EL (cell line): ENCODE measurements around the gene TMEM232.
A peak's percentile ranks its signal among the peaks of the same experiment; 100 is the strongest.
"Not testable (repeated sequence)": the region's sequence is repeated elsewhere in the genome, so short reads cannot be mapped to it uniquely, and the experiment has no call there.

Experiments
- DNase-seq: peaks from one replicate; pipeline ENCODE4 v3.0.0-alpha.2; 2016

The TMEM232 gene

GRCh38 chr5:110726249-110727024 lies at the start of gene TMEM232:
Gene TMEM232, minus strand, starts transcription at chr5:110726671. Its CDS starts 59,319 bp downstream, at chr5:110667352.
- peak; percentile 41 for DNase-seq

- DNase-seq = no peak
Observed at GRCh38 chr5:110770286-110770685, 43.8 kb upstream of the TMEM232 start.

GRCh38 chr5:110769000-110769681 lies 42.7 kb upstream of the TMEM232 start:
- DNase-seq = peak; percentile 38

- peak; percentile 29 for DNase-seq
Observed at GRCh38 chr5:110768138-110768860, 41.8 kb upstream of the TMEM232 start.

GRCh38 chr5:110760158-110760557 lies 33.7 kb upstream of the TMEM232 start:
- no peak for DNase-seq

- DNase-seq = peak; percentile 48
Observed at GRCh38 chr5:110757118-110757729, 30.8 kb upstream of the TMEM232 start.

GRCh38 chr5:110754181-110754580 lies 27.7 kb upstream of the TMEM232 start:
- DNase-seq = no peak

- no peak for DNase-seq
Observed at GRCh38 chr5:110753600-110753999, 27.1 kb upstream of the TMEM232 start.

- DNase-seq = no peak
Observed at GRCh38 chr5:110752953-110753352, 26.5 kb upstream of the TMEM232 start.

GRCh38 chr5:110751902-110752762 lies 25.7 kb upstream of the TMEM232 start:
- DNase-seq = no peak

GRCh38 chr5:110738812-110739651 lies 12.6 kb upstream of the TMEM232 start, which contains the start of gene SLC25A46:
Gene SLC25A46, plus strand, starts transcription at chr5:110739007. Its CDS starts 113 bp downstream, at chr5:110739120.
- peak; percentile 89 for DNase-seq

- no peak for DNase-seq
Observed at GRCh38 chr5:110738503-110738811, 12.0 kb upstream of the TMEM232 start.

GRCh38 chr5:110736753-110737152 lies 10.3 kb upstream of the TMEM232 start:
- DNase-seq = no peak

GRCh38 chr5:110735556-110735955 lies 9.1 kb upstream of the TMEM232 start:
- DNase-seq = no peak

GRCh38 chr5:110734101-110734500 lies 7.6 kb upstream of the TMEM232 start:
- DNase-seq = no peak

GRCh38 chr5:110731499-110731898 lies 5.0 kb upstream of the TMEM232 start:
- not testable (repeated sequence) for DNase-seq

GRCh38 chr5:110727025-110727314 lies 499 bp upstream of the TMEM232 start:
- no peak for DNase-seq

GRCh38 chr5:110718311-110718710 lies 8.2 kb downstream of the TMEM232 start:
- DNase-seq = no peak

- no peak for DNase-seq
Observed at GRCh38 chr5:110716247-110717245, 9.9 kb downstream of the TMEM232 start.

- no peak for DNase-seq
Observed at GRCh38 chr5:110707260-110707844, 19.1 kb downstream of the TMEM232 start.
